DOHH2 (cell line): Measurements from ENCODE around the gene PCDHB14.
"Not testable (repeated sequence)": the region's sequence is repeated elsewhere in the genome, so short reads cannot be mapped to it uniquely, and the experiment has no call there.

Experiments used
- EZH2phosphoT487 ChIP-seq: fragments of 200-600 bp; sonication (generic); IDR thresholded peaks from 2 replicates; pipeline ENCODE4 v1.6.1; 2017; ENCODE audit warnings: borderline replicate concordance, mild to moderate bottlenecking, antibody characterized with exemption, low read length, moderate library complexity, mixed read lengths
- TF ChIP-seq, protein P1 (sequence below): fragments of 200-600 bp; sonication (generic); IDR thresholded peaks from one replicate; pipeline ENCODE4 v1.5.1; 2014; ENCODE audit warnings: antibody characterized with exemption, mild to moderate bottlenecking, low read depth, low read length; ENCODE audit not compliant: poor library complexity, severe bottlenecking

DNA sequence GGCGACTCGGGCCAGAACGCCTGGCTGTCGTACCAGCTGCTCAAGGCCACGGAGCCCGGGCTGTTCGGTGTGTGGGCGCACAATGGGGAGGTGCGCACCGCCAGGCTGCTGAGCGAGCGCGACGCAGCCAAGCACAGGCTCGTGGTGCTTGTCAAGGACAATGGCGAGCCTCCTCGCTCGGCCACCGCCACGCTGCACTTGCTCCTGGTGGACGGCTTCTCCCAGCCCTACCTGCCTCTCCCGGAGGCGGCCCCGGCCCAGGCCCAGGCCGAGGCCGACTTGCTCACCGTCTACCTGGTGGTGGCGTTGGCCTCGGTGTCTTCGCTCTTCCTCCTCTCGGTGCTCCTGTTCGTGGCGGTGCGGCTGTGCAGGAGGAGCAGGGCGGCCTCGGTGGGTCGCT, 28.8 kb upstream of the PCDHB14 start:
- TF ChIP-seq, protein P1, sequence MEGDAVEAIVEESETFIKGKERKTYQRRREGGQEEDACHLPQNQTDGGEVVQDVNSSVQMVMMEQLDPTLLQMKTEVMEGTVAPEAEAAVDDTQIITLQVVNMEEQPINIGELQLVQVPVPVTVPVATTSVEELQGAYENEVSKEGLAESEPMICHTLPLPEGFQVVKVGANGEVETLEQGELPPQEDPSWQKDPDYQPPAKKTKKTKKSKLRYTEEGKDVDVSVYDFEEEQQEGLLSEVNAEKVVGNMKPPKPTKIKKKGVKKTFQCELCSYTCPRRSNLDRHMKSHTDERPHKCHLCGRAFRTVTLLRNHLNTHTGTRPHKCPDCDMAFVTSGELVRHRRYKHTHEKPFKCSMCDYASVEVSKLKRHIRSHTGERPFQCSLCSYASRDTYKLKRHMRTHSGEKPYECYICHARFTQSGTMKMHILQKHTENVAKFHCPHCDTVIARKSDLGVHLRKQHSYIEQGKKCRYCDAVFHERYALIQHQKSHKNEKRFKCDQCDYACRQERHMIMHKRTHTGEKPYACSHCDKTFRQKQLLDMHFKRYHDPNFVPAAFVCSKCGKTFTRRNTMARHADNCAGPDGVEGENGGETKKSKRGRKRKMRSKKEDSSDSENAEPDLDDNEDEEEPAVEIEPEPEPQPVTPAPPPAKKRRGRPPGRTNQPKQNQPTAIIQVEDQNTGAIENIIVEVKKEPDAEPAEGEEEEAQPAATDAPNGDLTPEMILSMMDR = not testable (repeated sequence)
- not testable (repeated sequence) for TF ChIP-seq EZH2phosphoT487
